ENCODE data around the gene PRDM11.

DNA sequence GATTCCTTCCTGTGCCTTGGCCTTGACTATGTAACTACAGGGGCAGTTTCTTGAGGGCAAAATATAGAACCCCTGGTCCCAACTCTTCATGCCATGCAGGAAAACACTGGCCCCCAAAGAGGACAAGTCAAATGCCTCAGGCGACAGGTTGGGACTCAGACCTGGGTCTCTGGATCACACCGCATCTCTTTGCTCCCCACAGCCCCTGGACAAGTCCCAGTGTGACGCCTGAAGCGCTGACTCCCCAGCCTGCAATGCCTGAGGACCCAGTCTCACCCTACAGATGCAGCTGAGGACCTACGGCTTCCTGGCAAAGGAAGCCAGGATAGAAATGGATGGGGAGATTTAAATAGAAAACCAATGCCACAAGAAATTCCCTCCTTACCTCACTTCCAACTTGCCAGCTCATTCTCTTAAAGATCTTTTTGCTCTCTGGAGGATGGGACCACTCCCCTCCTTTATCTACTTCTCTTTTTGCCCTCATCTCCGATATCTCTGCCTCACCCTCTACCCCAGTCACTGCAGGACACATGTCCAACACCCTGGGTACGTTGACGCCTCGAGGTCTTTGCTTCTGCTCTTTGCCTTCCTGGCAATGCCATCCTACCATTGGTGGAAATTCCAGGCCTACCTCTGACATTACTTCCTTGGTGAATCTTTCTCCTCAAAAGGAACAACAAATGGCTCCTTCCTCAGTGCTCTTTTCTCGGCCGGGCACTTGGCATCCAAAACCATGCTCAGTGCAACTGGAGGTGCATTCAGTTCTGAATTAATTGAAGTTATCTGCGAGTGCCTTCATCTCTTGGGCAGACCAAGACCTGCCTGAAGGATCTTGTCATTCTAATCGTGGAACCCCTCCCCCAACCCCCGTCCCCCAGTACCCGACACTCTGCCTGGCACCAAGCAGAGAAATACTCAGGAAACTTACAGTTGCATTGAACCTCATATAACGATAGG, 2.0 kb upstream of the PRDM11 start:
- TF ChIP-seq, protein P1, sequence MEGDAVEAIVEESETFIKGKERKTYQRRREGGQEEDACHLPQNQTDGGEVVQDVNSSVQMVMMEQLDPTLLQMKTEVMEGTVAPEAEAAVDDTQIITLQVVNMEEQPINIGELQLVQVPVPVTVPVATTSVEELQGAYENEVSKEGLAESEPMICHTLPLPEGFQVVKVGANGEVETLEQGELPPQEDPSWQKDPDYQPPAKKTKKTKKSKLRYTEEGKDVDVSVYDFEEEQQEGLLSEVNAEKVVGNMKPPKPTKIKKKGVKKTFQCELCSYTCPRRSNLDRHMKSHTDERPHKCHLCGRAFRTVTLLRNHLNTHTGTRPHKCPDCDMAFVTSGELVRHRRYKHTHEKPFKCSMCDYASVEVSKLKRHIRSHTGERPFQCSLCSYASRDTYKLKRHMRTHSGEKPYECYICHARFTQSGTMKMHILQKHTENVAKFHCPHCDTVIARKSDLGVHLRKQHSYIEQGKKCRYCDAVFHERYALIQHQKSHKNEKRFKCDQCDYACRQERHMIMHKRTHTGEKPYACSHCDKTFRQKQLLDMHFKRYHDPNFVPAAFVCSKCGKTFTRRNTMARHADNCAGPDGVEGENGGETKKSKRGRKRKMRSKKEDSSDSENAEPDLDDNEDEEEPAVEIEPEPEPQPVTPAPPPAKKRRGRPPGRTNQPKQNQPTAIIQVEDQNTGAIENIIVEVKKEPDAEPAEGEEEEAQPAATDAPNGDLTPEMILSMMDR (conservative IDR thresholded peaks at IDR 0.05; ENCODE audit: low read depth, low read length) = no peak
- TF ChIP-seq EZH2 (IDR thresholded peaks at IDR 0.05; ENCODE audit: borderline replicate concordance, low read depth, low read length, poor library complexity, severe bottlenecking) = no peak

All from A673 (cell line).